ENCODE measurements around the gene PALB2. TPM values are rescaled to one million over a fixed set of nuclear protein-coding genes. Genes with fewer than 3 reads are reported as not detected.
"Not testable (repeated sequence)": the region's sequence is repeated elsewhere in the genome, so short reads cannot be mapped to it uniquely, and the experiment has no call there.

Gene PALB2
- total and polyA plus RNA-seq, 2 of the 13 experiments (the other 11 are each of a cell fraction or from before 2014, with no cell fraction given), result 12.1 to 40.9 TPM

- ATAC-seq (no peak), FAIRE-seq (no peak), DNase-seq (ENCODE audit: low spot score) (no peak)
- intact Hi-C loops (cut with micrococcal nuclease; ENCODE audit: unreplicated experiment) (no loop called here), in situ Hi-C loops (cut with HindIII; ENCODE audit: extremely low pct_ligation_motif_present, low pct_unique_long_range_greater_than_20kb) (no loop called here)
- Histone ChIP-seq H3K4me1 (ENCODE audit: insufficient read depth, low read length) (peaks cover 10% of the 10 kb centered on the region), H3K4me3 (replicated peaks in 1 of 3; ENCODE audit: insufficient read depth in 1 of 3, low read depth in 2 of 3, low read length in 3 of 3) (no peak overlapping the region), H3K27ac (ENCODE audit: extremely low read length, insufficient read depth, low read length) (no peak overlapping the region), H3K4me2 (ENCODE audit: low read depth, low read length) (no peak overlapping the region), H3K79me2 (ENCODE audit: insufficient read depth, low read length) (peaks cover 13% of the 10 kb centered on the region), H2AFZ (ENCODE audit: low read length) (no peak overlapping the region), H3K9me3 (ENCODE audit: low read length) (no peaks in the 10 kb centered on the region), H3K9ac (ENCODE audit: insufficient read depth, low read depth, low read length) (no peak overlapping the region), H3K27me3 (ENCODE audit: control insufficient read depth in 1 of 2, insufficient read depth in 2 of 2, low read length in 2 of 2) (no peaks in the 10 kb centered on the region), H3K36me3 (replicated peaks in 1 of 2; ENCODE audit: control insufficient read depth in 1 of 2, insufficient read depth in 2 of 2, low read length in 2 of 2) (peaks cover 25 to 54% of the 10 kb centered on the region in 2 experiments), H4K20me1 (ENCODE audit: insufficient read depth, low read length) (no peaks in the 10 kb centered on the region)
- ChIA-PET POLR2A (no interaction called here), CTCF (ENCODE audit: low intra/inter-chr PET ratio, low total read pairs) (no interaction called here)
- no peak for TF ChIP-seq ZFP62 (CRISPR knock-in tag; IDR thresholded peaks at IDR 0.05)
- TF ChIP-seq, protein P1, sequence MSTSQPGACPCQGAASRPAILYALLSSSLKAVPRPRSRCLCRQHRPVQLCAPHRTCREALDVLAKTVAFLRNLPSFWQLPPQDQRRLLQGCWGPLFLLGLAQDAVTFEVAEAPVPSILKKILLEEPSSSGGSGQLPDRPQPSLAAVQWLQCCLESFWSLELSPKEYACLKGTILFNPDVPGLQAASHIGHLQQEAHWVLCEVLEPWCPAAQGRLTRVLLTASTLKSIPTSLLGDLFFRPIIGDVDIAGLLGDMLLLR (CRISPR knock-in tag; IDR thresholded peaks at IDR 0.05), result no peak
- TF ChIP-seq, protein P2, sequence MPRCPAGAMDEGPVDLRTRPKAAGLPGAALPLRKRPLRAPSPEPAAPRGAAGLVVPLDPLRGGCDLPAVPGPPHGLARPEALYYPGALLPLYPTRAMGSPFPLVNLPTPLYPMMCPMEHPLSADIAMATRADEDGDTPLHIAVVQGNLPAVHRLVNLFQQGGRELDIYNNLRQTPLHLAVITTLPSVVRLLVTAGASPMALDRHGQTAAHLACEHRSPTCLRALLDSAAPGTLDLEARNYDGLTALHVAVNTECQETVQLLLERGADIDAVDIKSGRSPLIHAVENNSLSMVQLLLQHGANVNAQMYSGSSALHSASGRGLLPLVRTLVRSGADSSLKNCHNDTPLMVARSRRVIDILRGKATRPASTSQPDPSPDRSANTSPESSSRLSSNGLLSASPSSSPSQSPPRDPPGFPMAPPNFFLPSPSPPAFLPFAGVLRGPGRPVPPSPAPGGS (CRISPR knock-in tag; IDR thresholded peaks at IDR 0.05), result no peak
- no peak for TF ChIP-seq MYNN (CRISPR knock-in tag; IDR thresholded peaks at IDR 0.05; ENCODE audit: low read depth)
- TF ChIP-seq ZC3H13 (CRISPR knock-in tag; IDR thresholded peaks at IDR 0.05), result 0 out of 2 replicates have a peak, but pooled peaks have one; percentile 67
- TF ChIP-seq CREB1 (IDR thresholded peaks at IDR 0.05), result peak; percentile 53
- TF ChIP-seq CREB1 (CRISPR knock-in tag; IDR thresholded peaks at IDR 0.05), result no peak
- TF ChIP-seq FOXO1 (CRISPR knock-in tag; IDR thresholded peaks at IDR 0.05), result no peak
- TF ChIP-seq KDM1A (CRISPR knock-in tag; IDR thresholded peaks at IDR 0.05), result no peak
- no peak for TF ChIP-seq TMF1 (CRISPR knock-in tag; IDR thresholded peaks at IDR 0.05; ENCODE audit: low read depth)
- BruUV-seq (replicated peaks), result no TSS peak
- WGBS (ENCODE audit: low lambda C conversion rate), result 97% methylated on average over 4 of the region's 4 CpGs
These were observed 6.6 kb downstream of the PALB2 start for GRCh38 chr16:23634461-23635036.

- FAIRE-seq; H3K9ac ChIP-seq (ENCODE audit: insufficient read depth, low read depth, low read length); H3K4me1 ChIP-seq (ENCODE audit: insufficient read depth, low read length); H4K20me1 ChIP-seq (ENCODE audit: insufficient read depth, low read length); H3K27ac ChIP-seq (ENCODE audit: extremely low read length, insufficient read depth, low read length); H3K9me3 ChIP-seq (ENCODE audit: low read length); H3K4me3 ChIP-seq (replicated peaks in 1 of 3; ENCODE audit: insufficient read depth in 1 of 3, low read depth in 2 of 3, low read length in 3 of 3); H2AFZ ChIP-seq (ENCODE audit: low read length); BruUV-seq (replicated peaks); CTCF ChIA-PET (ENCODE audit: low intra/inter-chr PET ratio, low total read pairs); DNase-seq (ENCODE audit: low spot score); H3K4me2 ChIP-seq (ENCODE audit: low read depth, low read length); H3K27me3 ChIP-seq (ENCODE audit: control insufficient read depth in 1 of 2, insufficient read depth in 2 of 2, low read length in 2 of 2); ATAC-seq; H3K79me2 ChIP-seq (ENCODE audit: insufficient read depth, low read length); intact Hi-C loops (cut with micrococcal nuclease; ENCODE audit: unreplicated experiment); in situ Hi-C loops (cut with HindIII; ENCODE audit: extremely low pct_ligation_motif_present, low pct_unique_long_range_greater_than_20kb): not testable (repeated sequence)
- WGBS (ENCODE audit: low lambda C conversion rate), result over 99% methylated on average over 3 of the region's 3 CpGs
- POLR2A ChIA-PET, result interaction anchor here (1.8 kb wide), 1 partner anchor 10 kb away, joined by 6 read pairs; the partner anchor contains the start of genes DCTN5 and PALB2
- peaks cover 25 to 72% of the 10 kb centered on the region in 2 experiments for H3K36me3 ChIP-seq (replicated peaks in 1 of 2; ENCODE audit: control insufficient read depth in 1 of 2, insufficient read depth in 2 of 2, low read length in 2 of 2)
These were observed 9.2 kb downstream of the PALB2 start for GRCh38 chr16:23631874-23632273.

Measured in HepG2 (cell line).